ENCODE data around the gene ANKRD2.
A peak's percentile ranks its signal among the peaks of the same experiment; 100 is the strongest.
"Not testable (repeated sequence)": the region's sequence is repeated elsewhere in the genome, so short reads cannot be mapped to it uniquely, and the experiment has no call there.

The ANKRD2 gene

GRCh38 chr10:97572214-97572989 lies at the start of gene ANKRD2:
ANKRD2 (plus strand) TSS chr10:97572779; CDS start chr10:97572789, 10 bp downstream.
- peak in 1 of 2 donors; percentile 15 for DNase-seq (ENCODE audit: low read depth in 2 of 2)

- DNase-seq (ENCODE audit: low read depth in 2 of 2) = no peak
Measured at GRCh38 chr10:97522937-97523336, 49.6 kb upstream of the ANKRD2 start.

GRCh38 chr10:97525086-97525485 lies 47.5 kb upstream of the ANKRD2 start:
- no peak for DNase-seq (ENCODE audit: low read depth in 2 of 2)

DNA sequence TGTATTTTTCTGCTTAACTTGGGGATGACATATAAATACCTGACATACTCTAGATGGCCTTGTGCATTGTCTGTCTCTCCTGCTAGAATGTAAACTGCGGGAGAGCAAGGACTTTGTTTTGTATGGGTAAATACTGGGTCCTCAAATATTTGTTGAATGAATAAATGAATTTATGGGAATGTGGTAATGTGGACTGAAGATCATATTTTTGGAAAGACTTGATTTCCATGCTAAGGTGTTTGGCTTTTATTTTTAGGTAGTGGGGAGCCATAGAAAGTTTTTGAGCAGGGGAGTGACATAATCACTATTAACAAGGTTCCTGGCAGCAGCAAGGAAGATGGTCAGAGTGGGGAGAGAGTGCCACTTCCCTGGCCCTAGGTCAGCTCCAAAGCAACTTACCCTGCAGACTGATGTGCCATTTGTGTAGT lies 46.9 kb upstream of the ANKRD2 start:
- DNase-seq (ENCODE audit: low read depth in 2 of 2) = no peak

GRCh38 chr10:97528876-97529275 lies 43.7 kb upstream of the ANKRD2 start:
- DNase-seq (ENCODE audit: low read depth in 2 of 2) = not testable (repeated sequence)

DNA sequence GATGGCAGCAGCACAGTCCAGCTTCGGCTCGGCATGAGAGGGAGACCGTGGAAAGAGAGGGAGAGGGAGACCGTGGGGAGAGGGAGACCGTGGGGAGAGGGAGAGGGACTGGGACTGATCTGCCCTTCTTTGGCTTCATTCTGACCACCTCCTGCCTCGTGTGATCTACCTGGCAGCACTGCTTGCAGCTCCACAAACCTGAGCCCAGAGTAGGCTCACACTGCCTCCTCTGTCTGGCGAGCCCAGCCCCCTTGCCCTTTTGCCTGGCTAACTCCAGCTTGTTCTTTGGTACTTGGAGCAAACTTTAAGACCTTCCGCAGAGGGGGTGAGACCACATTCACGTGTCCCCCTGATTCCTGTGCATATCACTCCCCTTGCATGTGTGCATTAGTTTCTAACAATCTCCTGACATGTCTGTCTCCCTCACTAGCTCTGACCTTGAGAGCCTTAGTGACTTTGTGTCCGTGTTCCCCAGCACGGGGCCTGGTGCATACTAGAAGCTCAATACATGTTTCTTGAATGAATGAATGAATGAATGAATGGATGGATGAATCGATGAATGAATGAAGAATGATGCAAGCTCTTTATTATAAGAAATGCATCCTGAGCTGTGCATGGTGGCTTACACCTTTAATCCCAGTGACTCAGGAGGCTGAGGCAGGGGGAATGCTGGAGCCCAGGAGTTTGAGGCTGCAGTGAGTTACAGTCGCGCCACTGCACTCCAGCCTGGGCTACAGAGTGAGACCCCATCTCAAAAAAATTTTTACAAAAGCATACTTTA lies 42.7 kb upstream of the ANKRD2 start:
- DNase-seq (ENCODE audit: low read depth in 2 of 2) = no peak

GRCh38 chr10:97531401-97531986 lies 41.1 kb upstream of the ANKRD2 start:
- no peak for DNase-seq (ENCODE audit: low read depth in 2 of 2)

DNA sequence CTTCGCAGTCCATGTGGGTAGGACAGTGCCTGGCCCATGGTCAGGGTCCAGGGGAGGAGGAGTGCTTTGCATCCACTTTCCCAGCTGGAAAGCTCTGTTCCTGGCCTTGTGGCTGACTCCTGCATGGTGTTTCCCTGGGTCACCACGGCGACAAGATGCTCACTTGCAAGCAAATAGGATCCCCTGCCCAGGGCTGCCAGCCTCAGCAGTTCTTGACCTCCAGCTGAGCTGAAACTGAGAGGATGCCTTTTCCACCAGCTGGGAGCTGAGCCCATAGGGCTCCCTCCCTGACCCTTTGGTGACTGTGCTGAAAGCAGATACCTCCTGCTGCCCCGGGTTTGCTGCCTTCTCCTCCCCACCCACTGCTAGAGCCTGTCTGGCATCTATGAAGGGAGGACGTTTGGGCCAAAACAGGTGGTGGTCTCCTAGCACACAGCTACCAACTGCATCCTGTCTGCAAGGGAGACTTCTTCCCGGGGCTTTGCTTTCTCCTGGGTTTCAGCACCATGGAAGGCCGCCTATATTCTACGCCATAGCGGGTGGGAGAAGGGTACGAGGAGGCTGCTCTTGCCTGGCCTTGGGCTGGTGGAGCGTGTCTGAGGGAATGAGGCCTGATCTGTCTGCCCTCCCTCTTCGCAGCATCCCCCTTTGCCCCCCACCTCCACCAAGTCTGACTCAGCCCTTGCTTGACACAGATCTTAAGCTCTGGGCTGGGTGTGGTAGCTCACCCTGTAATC lies 39.5 kb upstream of the ANKRD2 start:
- DNase-seq (ENCODE audit: low read depth in 2 of 2) = no peak

- no peak for DNase-seq (ENCODE audit: low read depth in 2 of 2)
Measured at GRCh38 chr10:97533888-97534287, 38.7 kb upstream of the ANKRD2 start.

- no peak for DNase-seq (ENCODE audit: low read depth in 2 of 2)
Measured at GRCh38 chr10:97534746-97535367, 37.7 kb upstream of the ANKRD2 start.

- DNase-seq (ENCODE audit: low read depth in 2 of 2) = no peak
Measured at GRCh38 chr10:97537186-97537869, 35.3 kb upstream of the ANKRD2 start.

DNA sequence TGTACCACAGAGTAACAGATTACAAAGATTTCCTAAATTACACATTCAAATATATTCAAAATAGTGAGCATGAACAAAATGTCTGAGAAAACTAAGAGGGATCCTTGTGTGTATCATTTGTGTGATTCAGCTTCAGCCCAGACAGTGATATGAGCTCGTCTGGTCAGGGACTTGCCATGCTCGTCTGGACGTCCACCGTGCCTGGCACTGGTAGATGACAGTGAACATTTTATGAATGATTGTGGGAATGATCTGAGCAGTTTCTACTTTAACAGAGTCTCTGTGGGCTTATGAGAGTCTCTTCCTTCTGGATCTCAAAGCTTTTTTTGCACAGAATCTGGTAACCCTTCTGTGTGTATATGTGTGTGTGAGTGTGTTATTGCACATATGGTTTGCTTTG lies 34.2 kb upstream of the ANKRD2 start:
- DNase-seq (ENCODE audit: low read depth in 2 of 2) = no peak

- no peak for DNase-seq (ENCODE audit: low read depth in 2 of 2)
Measured at GRCh38 chr10:97538839-97539238, 33.7 kb upstream of the ANKRD2 start.

- DNase-seq (ENCODE audit: low read depth in 2 of 2) = no peak
Measured at GRCh38 chr10:97539523-97540200, 32.9 kb upstream of the ANKRD2 start.

GRCh38 chr10:97540669-97541500 lies 31.7 kb upstream of the ANKRD2 start:
- DNase-seq (ENCODE audit: low read depth in 2 of 2) = no peak

DNA sequence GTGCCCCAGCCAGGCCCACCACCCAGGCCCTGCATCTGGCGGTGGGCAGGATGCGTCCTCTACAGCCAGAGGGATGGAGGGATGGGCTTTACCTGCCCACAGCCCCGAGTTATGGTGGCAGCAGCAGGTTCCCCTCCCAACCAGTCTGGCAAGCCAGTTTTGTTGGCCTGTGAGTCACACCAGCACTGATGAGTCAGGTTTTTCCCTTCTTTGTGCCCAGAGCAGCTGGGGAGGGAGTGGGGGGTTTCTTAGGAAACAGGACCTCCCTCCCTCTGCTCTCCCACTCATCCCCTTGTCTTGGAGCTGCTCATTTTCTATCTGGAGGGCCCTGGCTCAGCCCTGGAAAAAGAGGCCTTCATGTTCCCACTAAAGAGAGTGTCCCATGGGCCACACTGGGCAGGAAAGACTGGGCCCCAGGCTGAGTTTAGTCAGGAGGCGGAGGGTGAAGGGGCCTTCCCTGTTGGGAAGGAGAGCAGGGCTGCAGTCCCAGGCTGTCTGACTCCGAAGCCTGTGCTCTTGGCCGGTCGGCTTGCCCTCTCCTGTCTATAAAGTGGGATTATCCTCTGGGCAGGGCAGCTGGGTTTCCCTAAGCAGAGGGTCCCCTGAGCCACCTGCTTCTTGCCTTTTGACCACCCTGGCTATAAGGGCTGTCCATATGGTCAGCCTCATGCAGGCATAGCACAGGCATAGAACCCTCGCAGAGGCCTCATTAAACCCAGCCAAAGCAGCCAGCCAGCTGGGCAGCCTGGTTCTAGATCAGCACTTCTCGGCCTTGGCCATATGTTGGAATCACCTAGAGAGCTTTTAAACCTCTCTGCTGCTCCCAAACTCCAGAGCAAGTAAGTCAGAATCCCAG lies 30.2 kb upstream of the ANKRD2 start:
- peak; percentile 26 to 33 for DNase-seq (ENCODE audit: low read depth in 2 of 2)

- DNase-seq (ENCODE audit: low read depth in 2 of 2) = peak; percentile 26 to 39
Measured at GRCh38 chr10:97543025-97543546, 29.5 kb upstream of the ANKRD2 start.

Data from stimulated activated CD8-positive, alpha-beta memory T cell treated with anti-CD3 and anti-CD28 coated beads, Interleukin-7, amount 100 ng/mL, for 4 hours (primary cell).